Keratinocyte (primary cell): ENCODE measurements around the gene MFSD6. TPM values are rescaled to one million over a fixed set of nuclear protein-coding genes. Genes with fewer than 3 reads are reported as not detected.

ENCODE experiments used
- DNase-seq: peaks from one replicate; pipeline ENCODE4 v3.0.0-alpha.2; 2011; ENCODE audit warnings: low read depth, missing footprints, low spot score
- FAIRE-seq: peaks from 2 replicates; lab custom pipeline; 2011; peaks lifted over from hg19 to GRCh38; lab: Jason Lieb, UNC
- H2AFZ ChIP-seq: 2 replicates; pipeline ENCODE4 v1.6.0; 2012; ENCODE audit warnings: low read length, control low read depth, inconsistent platforms; ENCODE audit not compliant: control insufficient read depth
- H3K27ac ChIP-seq: 2 replicates; pipeline ENCODE4 v1.5.1; 2011; ENCODE audit warnings: low read length; ENCODE audit not compliant: control insufficient read depth, insufficient read depth
- H3K27me3 ChIP-seq: 3 replicates; pipeline ENCODE4 v1.6.0; 2011; ENCODE audit warnings: low read length; ENCODE audit not compliant: control insufficient read depth, insufficient read depth; ENCODE audit errors: extremely low read depth
- H3K36me3 ChIP-seq, 2 experiments: 2 replicates in 1 of 2; 3 replicates in 1 of 2; pipeline ENCODE4 v1.5.1; 2011; ENCODE audit warnings: low read length in 2 of 2, mild to moderate bottlenecking in 1 of 2; ENCODE audit not compliant: control insufficient read depth in 2 of 2, insufficient read depth in 2 of 2; ENCODE audit errors: extremely low read depth in 1 of 2
- H3K4me1 ChIP-seq: 3 replicates; pipeline ENCODE4 v1.5.1; 2011; ENCODE audit warnings: low read length; ENCODE audit not compliant: control insufficient read depth, insufficient read depth; ENCODE audit errors: extremely low read depth
- H3K4me2 ChIP-seq: 3 replicates; pipeline ENCODE4 v1.6.0; 2011; ENCODE audit warnings: low read depth, low read length; ENCODE audit not compliant: control insufficient read depth, insufficient read depth; ENCODE audit errors: extremely low read depth
- H3K4me3 ChIP-seq, 3 experiments: fragments of 200-600 bp in 1 of 3; sonication (generic) in 1 of 3; 2 replicates in 2 of 3; 3 replicates in 1 of 3; pipeline ENCODE4 v1.5.1; 2011 to 2016; ENCODE audit warnings: low read length in 3 of 3, mild to moderate bottlenecking in 3 of 3, control low read depth in 2 of 3, inconsistent platforms in 1 of 3, low read depth in 1 of 3, mixed read lengths in 1 of 3, mixed run types in 1 of 3, moderate library complexity in 1 of 3; ENCODE audit not compliant: control insufficient read depth in 2 of 3, insufficient read depth in 2 of 3; ENCODE audit errors: extremely low read depth in 1 of 3
- H3K79me2 ChIP-seq: 2 replicates; pipeline ENCODE4 v1.6.0; 2012; ENCODE audit warnings: low read length; ENCODE audit not compliant: control insufficient read depth, insufficient read depth
- H3K9ac ChIP-seq: 3 replicates; pipeline ENCODE4 v1.6.0; 2011; ENCODE audit warnings: low read length; ENCODE audit not compliant: control insufficient read depth, insufficient read depth; ENCODE audit errors: extremely low read depth
- H3K9me1 ChIP-seq: 3 replicates; pipeline ENCODE4 v1.6.0; 2011; ENCODE audit warnings: low read length; ENCODE audit not compliant: control insufficient read depth, insufficient read depth; ENCODE audit errors: extremely low read depth
- H3K9me3 ChIP-seq: 2 replicates; pipeline ENCODE4 v1.5.1; 2012; ENCODE audit warnings: low read depth, low read length; ENCODE audit not compliant: control insufficient read depth
- H4K20me1 ChIP-seq: 3 replicates; pipeline ENCODE4 v1.6.0; 2011; ENCODE audit warnings: low read length; ENCODE audit not compliant: control insufficient read depth, insufficient read depth; ENCODE audit errors: extremely low read depth
- EZH2 ChIP-seq: IDR thresholded peaks from one replicate; pipeline ENCODE4 v1.6.1; 2012; ENCODE audit warnings: inconsistent platforms, mild to moderate bottlenecking, low read length, moderate library complexity
- dilution Hi-C: fragments of 300-500 bp; cut with MboI; formaldehyde crosslinking; loops from one replicate; pipeline ENCODE4 v1.7.0; 2020; ENCODE audit warnings: low sequenced_read_pairs; ENCODE audit not compliant: extremely low pct_ligation_motif_present
- polyA plus RNA-seq, 5 experiments: library from polyadenylated mRNA; depleted of rRNA in 3 of 5; stranded (reverse) in 3 of 5; stranded (forward) in 1 of 5; unstranded in 1 of 5; fragments of >200 nt; gene quantifications; 1 replicate in 1 of 5; 2 replicates in 3 of 5; 3 replicates in 1 of 5; pipeline versions ENCODE4 v1.2.1 to v1.2.3, GENCODE V29; 2011 to 2012; ENCODE audit warnings: missing spikeins in 2 of 5, low read depth in 1 of 5, low replicate concordance in 1 of 5
- TF ChIP-seq, protein P1 (sequence below), 3 experiments: IDR thresholded peaks in 1 of 3; conservative IDR thresholded peaks in 1 of 3; optimal IDR thresholded peaks in 1 of 3; 2 replicates in 2 of 3; 3 replicates in 1 of 3; pipeline versions ENCODE3 to v1.5.1; 2011; ENCODE audit warnings: low read length in 3 of 3, mild to moderate bottlenecking in 3 of 3, moderate library complexity in 2 of 3, control low read depth in 1 of 3, inconsistent platforms in 1 of 3; ENCODE audit not compliant: insufficient read depth in 2 of 3; ENCODE audit errors: extremely low read depth in 1 of 3

MFSD6 gene
- polyA plus RNA-seq, 1 donor (not counting 4 experiments of a cell fraction or from before 2014, with no cell fraction given): 11.0 TPM

DNA sequence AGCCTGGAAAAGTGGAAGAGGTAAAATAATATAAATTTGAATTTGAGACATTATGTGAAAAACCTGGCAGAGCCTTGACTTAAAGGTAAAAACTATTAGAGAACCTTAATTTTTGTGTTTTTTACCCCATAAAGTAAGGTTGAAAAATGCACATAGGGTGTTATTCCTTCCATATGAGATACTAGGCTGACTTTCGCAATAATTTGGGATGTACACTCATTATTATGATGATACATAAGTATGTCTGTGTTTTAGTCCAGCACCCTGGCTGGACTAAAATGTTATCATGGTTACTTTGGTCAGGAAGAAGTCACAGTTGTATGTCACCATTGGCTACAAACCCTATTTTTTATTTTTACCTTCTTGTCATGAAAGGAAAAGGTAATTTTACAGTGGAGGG, 106.5 kb downstream of the MFSD6 start:
- Histone ChIP-seq H4K20me1 (no peaks in the 10 kb centered on the region), H3K27ac (no peak overlapping the region), H3K79me2 (no peaks in the 10 kb centered on the region), H3K36me3 (no peaks in the 10 kb centered on the region), H3K9me1 (no peaks in the 10 kb centered on the region), H3K27me3 (no peaks in the 10 kb centered on the region), H3K4me2 (no peak overlapping the region), H3K4me3 (no peak overlapping the region), H3K9me3 (no peaks in the 10 kb centered on the region), H2AFZ (no peak overlapping the region), H3K9ac (no peak overlapping the region), H3K4me1 (no peaks in the 10 kb centered on the region)
- no peak for FAIRE-seq
- dilution Hi-C loops: no loop called here
- TF ChIP-seq, protein P1, sequence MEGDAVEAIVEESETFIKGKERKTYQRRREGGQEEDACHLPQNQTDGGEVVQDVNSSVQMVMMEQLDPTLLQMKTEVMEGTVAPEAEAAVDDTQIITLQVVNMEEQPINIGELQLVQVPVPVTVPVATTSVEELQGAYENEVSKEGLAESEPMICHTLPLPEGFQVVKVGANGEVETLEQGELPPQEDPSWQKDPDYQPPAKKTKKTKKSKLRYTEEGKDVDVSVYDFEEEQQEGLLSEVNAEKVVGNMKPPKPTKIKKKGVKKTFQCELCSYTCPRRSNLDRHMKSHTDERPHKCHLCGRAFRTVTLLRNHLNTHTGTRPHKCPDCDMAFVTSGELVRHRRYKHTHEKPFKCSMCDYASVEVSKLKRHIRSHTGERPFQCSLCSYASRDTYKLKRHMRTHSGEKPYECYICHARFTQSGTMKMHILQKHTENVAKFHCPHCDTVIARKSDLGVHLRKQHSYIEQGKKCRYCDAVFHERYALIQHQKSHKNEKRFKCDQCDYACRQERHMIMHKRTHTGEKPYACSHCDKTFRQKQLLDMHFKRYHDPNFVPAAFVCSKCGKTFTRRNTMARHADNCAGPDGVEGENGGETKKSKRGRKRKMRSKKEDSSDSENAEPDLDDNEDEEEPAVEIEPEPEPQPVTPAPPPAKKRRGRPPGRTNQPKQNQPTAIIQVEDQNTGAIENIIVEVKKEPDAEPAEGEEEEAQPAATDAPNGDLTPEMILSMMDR (optimal IDR thresholded peaks at IDR 0.05 in 1 of 3, IDR thresholded peaks at IDR 0.05 in 1 of 3, conservative IDR thresholded peaks at IDR 0.05 in 1 of 3; ENCODE audit: extremely low read depth in 1 of 3, insufficient read depth in 2 of 3, low read length in 3 of 3): no peak
- no peak for TF ChIP-seq EZH2
- no peak for DNase-seq

DNA sequence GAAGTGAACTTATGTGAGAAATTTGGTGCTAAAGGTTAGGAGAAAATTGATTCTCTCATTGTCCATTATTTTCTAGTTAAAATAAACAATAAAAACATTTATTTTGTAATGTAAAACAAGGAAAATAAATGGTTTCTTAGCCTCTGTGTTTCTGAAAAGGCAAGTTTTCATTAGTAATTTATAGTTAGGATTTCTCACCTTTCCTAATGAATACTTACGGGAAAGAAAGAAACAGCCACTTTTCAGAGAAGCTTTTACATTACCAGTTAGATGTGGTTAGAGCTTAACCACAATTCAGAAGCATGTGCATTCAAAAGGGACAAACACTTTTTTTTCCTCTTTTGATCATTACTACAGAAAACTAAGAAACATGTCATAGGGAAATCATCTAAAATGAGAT, 107.5 kb downstream of the MFSD6 start:
- TF ChIP-seq EZH2: no peak
- TF ChIP-seq, protein P1 (optimal IDR thresholded peaks at IDR 0.05 in 1 of 3, IDR thresholded peaks at IDR 0.05 in 1 of 3, conservative IDR thresholded peaks at IDR 0.05 in 1 of 3; ENCODE audit: extremely low read depth in 1 of 3, insufficient read depth in 2 of 3, low read length in 3 of 3): no peak
- Histone ChIP-seq H3K27me3 (no peaks in the 10 kb centered on the region), H3K9ac (no peak overlapping the region), H3K79me2 (no peaks in the 10 kb centered on the region), H3K4me3 (no peak overlapping the region), H3K4me2 (no peak overlapping the region), H3K9me1 (no peaks in the 10 kb centered on the region), H2AFZ (no peak overlapping the region), H3K4me1 (no peaks in the 10 kb centered on the region), H3K27ac (no peak overlapping the region), H3K9me3 (no peaks in the 10 kb centered on the region), H4K20me1 (no peaks in the 10 kb centered on the region), H3K36me3 (no peaks in the 10 kb centered on the region)
- dilution Hi-C loops: no loop called here
- FAIRE-seq (no peak), DNase-seq (no peak)
